ENCODE measurements around the gene NEURL1B. TPM values are rescaled to one million over a fixed set of nuclear protein-coding genes. Genes with fewer than 3 reads are reported as not detected.

Gene NEURL1B
- polyA plus RNA-seq, 1 of the 3 experiments (the other 2 are of a cell fraction) = 2.8 TPM

DNA sequence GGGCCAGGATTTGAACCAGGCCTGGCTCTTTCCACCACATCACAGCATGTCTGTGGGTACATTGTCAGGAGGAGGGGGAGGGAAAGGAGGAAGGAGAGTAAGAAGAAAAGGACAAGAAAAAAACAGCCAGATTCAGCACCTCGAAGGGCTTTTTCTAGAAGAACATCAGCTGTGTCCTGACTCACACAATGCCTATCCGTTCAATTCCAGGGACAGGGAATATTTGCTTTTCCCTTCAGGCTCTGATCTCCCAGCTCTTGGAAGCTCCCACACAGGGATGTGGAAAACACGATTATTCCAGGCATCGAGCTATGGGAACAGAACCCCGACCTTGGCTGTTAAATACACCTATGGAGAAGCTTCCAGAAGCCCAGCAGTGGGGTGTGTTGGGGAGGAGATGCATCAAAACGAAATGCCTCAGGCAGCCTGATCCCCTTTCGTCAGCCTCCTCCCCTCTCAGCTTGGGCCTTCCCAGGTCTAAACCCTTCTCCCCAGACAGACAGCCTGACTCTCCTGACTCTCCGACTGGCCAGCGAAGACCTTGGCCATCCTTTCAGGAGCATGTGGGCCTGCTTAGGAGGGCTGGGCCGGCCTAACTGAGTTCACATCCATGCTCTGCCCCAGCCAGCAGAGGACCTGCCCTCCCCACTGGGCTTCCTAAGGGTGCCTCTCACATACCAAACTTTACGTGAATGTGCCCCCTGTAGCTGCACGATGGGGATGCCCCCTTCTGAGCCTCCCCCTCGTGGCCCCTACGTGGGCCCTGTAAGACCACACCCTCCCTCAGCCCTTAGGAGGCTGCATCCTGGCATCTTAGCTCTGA, 54.4 kb downstream of the NEURL1B start:
- no peak for TF ChIP-seq NFIC (IDR thresholded peaks at IDR 0.05; ENCODE audit: borderline replicate concordance)
- TF ChIP-seq FOXM1 (IDR thresholded peaks at IDR 0.05; ENCODE audit: low read depth) = no peak
- TF ChIP-seq REST (IDR thresholded peaks at IDR 0.05; ENCODE audit: low read depth, low read length) = no peak
- TF ChIP-seq NRF1 (IDR thresholded peaks at IDR 0.05; ENCODE audit: low read depth, low read length) = no peak
- TF ChIP-seq, protein P1, sequence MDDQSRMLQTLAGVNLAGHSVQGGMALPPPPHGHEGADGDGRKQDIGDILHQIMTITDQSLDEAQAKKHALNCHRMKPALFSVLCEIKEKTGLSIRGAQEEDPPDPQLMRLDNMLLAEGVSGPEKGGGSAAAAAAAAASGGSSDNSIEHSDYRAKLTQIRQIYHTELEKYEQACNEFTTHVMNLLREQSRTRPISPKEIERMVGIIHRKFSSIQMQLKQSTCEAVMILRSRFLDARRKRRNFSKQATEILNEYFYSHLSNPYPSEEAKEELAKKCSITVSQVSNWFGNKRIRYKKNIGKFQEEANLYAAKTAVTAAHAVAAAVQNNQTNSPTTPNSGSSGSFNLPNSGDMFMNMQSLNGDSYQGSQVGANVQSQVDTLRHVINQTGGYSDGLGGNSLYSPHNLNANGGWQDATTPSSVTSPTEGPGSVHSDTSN (IDR thresholded peaks at IDR 0.05) = no peak
- no peak for TF ChIP-seq TCF12 (IDR thresholded peaks at IDR 0.05)
- no peak for TF ChIP-seq JUND (IDR thresholded peaks at IDR 0.05)
- no peak for TF ChIP-seq TEAD4 (IDR thresholded peaks at IDR 0.05; ENCODE audit: borderline replicate concordance, insufficient read depth)
- no peak for TF ChIP-seq RXRA (IDR thresholded peaks at IDR 0.05; ENCODE audit: borderline replicate concordance, low read depth)
- no peak for TF ChIP-seq POLR2AphosphoS5 (IDR thresholded peaks at IDR 0.05; ENCODE audit: low read depth, low read length)
- TF ChIP-seq GATA2 (CRISPR knock-in tag; IDR thresholded peaks at IDR 0.05) = no peak
- no peak for TF ChIP-seq USF2 (IDR thresholded peaks at IDR 0.05; ENCODE audit: borderline replicate concordance, low read depth, low read length)
- no peak for TF ChIP-seq FOSL2 (IDR thresholded peaks at IDR 0.05; ENCODE audit: borderline replicate concordance, low read depth)
- TF ChIP-seq, protein P2, sequence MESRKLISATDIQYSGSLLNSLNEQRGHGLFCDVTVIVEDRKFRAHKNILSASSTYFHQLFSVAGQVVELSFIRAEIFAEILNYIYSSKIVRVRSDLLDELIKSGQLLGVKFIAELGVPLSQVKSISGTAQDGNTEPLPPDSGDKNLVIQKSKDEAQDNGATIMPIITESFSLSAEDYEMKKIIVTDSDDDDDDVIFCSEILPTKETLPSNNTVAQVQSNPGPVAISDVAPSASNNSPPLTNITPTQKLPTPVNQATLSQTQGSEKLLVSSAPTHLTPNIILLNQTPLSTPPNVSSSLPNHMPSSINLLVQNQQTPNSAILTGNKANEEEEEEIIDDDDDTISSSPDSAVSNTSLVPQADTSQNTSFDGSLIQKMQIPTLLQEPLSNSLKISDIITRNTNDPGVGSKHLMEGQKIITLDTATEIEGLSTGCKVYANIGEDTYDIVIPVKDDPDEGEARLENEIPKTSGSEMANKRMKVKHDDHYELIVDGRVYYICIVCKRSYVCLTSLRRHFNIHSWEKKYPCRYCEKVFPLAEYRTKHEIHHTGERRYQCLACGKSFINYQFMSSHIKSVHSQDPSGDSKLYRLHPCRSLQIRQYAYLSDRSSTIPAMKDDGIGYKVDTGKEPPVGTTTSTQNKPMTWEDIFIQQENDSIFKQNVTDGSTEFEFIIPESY (IDR thresholded peaks at IDR 0.05; ENCODE audit: borderline replicate concordance, low read depth) = no peak
- Histone ChIP-seq H3K9ac (no peak overlapping the region), H4K20me1 (ENCODE audit: insufficient read depth) (no peaks in the 10 kb centered on the region), H3K4me2 (no peak overlapping the region), H3K27me3 (ENCODE audit: insufficient read depth) (no peaks in the 10 kb centered on the region; the same call in 1 of the 2 replicates), H3K4me3 (ENCODE audit: low read depth in 2 of 2, low read length in 1 of 2) (no peak overlapping the region), H3K27ac (ENCODE audit: low read depth in 2 of 2, low read length in 1 of 2) (no peak overlapping the region), H3K79me2 (ENCODE audit: insufficient read depth) (no peaks in the 10 kb centered on the region), H3K9me3 (no peaks in the 10 kb centered on the region), H3K9me2 (no peaks in the 10 kb centered on the region), H3F3A (replicated peaks; ENCODE audit: insufficient read depth) (no peaks in the 10 kb centered on the region), H3K4me1 (ENCODE audit: control insufficient read depth in 1 of 2, insufficient read depth in 2 of 2, low read depth in 1 of 2, low read length in 1 of 2) (peaks cover 0 to 20% of the 10 kb centered on the region in 2 experiments; a peak in 2 of 4 replicates), H2AFZ (ENCODE audit: low read depth) (no peak overlapping the region), H3K36me3 (replicated peaks in 1 of 2; ENCODE audit: control insufficient read depth in 1 of 2, insufficient read depth in 2 of 2, low read length in 1 of 2) (no peaks in the 10 kb centered on the region)
- ChIA-PET CTCF (interaction anchor here (0.7 to 11.4 kb wide), 11 partner anchors 9 to 237 kb away, joined by 3 to 209 read pairs (median 20); partner anchors contain the start of gene NEURL1B), POLR2A (interaction anchor here (0.9 kb wide), 1 partner anchor 11 kb away, joined by 3 read pairs; no protein-coding TSS in a partner anchor)
- WGBS (ENCODE audit: low lambda C conversion rate) = 75% methylated on average over 12 of the region's 14 CpGs
- DNase-seq = no peak
